Amniotic stem cell (primary cell): ENCODE measurements around the gene CCL27.

Experiments used
- DNase-seq: peaks from one replicate; lab custom pipeline; 2025; lab: John Stamatoyannopoulos, UW

Gene CCL27

GRCh38 chr9:34684816-34685215 lies 22.4 kb upstream of the CCL27 start:
- DNase-seq, result no peak

DNA sequence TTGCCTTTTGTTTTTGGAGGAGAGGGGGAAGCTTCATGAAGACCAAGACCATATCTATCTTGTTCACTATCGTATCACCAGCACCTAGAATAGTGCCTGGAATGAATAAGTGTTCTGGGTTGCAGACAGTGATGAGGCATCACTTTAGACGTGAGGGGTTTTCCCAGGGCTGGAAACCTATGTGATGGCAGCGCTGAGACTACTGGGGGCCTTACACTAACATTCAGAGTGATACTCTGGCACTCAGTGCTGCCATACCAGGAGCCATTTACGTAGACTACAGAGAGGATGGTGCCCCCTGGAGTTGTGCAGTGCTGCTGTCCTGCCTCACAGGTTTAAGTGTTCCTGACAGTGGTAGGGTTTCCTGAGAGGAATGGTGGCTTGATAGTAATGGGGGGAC lies 21.7 kb upstream of the CCL27 start:
- DNase-seq, result no peak

DNA sequence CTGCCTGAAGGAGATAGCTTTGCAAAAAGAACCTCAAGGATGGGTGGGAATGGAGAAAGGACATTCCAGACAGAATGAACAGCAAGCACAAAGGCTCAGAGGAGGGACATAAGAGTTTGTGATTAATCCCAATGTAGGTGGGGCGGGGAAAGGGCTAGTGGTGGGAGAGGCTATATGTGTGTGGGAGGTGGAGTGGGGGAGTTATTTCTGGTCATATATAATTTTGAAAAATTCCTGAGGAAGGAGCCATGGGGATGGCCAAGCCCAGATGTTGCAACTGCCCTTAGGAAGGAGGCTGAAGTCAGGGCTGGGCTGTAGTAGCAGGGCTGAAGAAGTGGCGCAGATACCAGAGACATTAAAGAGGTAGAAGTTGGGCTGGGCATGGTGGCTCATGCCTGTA lies 13.4 kb upstream of the CCL27 start:
- no peak for DNase-seq

GRCh38 chr9:34675048-34675714 lies 12.7 kb upstream of the CCL27 start:
- peak; percentile 38 for DNase-seq

DNA sequence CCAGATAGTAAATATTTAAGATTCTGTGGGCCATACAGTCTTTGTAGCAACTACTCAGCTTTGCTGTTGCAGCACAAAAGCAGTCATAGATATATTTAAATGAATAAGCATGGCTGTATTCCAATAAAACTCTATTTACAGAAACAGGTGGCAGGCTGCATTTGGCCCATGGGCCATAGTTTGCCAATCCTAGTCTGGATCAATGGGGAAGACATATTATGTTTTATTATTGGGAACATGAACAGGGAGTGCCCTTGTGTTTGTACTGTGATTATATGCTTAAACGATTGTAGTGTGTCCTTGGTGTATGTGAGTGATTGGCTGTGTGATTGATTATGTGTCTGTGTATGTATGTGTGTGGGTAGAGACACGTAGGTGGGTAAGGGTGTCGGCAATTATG lies 12.0 kb upstream of the CCL27 start:
- DNase-seq, result no peak

DNA sequence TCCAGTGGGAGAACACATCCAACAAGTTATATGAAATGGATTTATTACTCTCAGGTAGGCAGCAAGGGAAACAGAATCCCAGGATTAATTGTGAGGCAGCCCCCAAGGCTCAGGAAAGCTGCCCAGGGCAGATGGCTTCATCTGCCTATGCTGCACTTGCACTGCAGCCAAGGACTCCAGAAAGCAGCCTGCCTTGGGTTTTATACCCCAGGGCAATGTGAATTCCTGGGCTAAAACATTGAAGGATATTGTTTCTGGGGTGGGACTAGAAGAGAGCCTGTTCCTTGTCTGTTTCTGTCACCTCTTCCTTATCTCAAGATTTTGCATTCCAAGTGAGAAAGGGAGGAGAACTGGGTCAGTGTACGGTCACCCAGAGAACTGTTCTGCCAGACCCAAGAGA lies 8.8 kb upstream of the CCL27 start:
- no peak for DNase-seq

DNA sequence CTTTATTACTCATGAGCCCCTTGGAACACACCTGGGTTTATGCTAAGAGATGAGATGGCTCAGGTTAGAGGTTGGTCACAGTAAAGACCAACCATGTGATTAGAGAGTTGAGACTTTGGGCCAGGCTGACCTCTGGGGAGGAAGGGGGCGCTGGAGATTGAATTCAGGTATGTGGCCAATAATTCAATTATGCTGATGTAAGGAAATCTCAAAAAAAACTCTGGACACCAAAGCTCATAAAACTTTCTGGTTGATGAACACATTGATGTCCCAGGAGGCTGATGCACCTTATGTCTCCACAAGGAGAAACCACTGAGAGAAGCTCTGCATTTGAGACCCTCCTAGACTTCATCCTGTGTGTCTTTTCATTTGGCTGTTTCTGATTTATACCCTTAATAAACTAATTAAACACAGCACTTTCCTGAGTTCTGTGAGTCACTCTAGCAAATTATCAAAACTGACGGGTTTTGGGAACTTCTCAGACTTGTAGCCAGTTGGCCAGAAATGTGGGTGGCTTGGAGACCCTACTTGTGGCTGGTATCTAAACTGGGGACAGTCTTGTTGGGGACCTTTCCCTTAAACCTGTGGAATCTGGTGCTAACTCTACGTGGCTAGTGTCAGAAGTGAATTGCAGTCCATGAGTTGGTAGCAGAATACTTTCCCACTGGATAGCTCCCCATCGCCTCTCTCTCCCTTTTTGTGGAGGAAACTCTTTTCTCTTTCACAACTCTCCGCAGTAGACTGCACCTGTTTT lies 7.5 kb upstream of the CCL27 start:
- DNase-seq, result no peak

- DNase-seq, result peak; percentile 89
Measured at GRCh38 chr9:34665381-34666250, 3.2 kb upstream of the CCL27 start.

GRCh38 chr9:34665067-34665380 lies 2.6 kb upstream of the CCL27 start:
- no peak for DNase-seq

- DNase-seq, result peak; percentile 55
Measured at GRCh38 chr9:34664281-34665066, 2.0 kb upstream of the CCL27 start.

DNA sequence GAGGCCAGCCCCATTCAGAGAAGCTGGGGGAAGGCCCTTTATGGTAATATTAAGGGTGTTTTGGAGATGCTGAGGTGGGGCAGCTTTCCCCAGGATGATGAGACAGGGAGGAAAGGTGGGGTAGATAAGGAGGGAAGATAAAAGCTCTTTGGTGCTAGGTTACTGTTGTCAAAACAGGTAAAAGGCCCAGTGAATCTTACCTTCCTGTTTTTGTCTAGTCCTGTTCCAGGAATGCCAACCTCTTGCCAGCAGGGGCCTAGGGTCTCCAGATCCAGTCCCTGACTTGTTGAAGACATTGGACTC lies 797 bp upstream of the CCL27 start:
- DNase-seq, result no peak

DNA sequence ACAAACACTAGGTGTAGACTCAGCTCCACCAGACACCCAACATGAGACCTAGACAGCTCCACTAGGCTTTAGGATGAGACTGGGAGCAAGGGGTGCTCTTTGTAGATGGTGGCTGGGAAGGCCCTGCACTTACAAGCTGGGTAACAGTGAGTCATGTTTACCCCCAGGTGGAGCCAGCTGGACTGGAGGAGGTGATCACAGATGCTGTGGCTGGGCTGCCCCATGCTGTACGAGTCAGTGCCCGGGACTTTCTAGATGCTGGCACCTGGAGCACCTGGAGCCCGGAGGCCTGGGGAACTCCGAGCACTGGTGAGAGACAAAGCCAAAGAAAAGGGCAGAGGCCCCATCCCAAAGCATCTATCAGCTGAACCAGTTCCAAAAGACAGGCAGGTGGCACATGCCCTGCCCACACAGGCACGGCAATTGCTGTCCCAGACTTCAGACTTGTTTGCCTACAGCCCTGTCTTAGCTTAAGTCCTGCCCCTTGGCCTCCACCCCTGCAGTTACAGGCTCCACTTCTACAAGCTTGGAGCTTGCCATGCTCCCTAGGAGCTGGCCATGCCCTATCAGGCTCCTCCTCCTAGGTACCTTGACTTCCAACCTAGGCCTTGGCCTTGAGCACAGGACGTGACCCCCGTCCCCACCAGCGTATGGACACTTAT lies 2.7 kb downstream of the CCL27 start:
- no peak for DNase-seq

DNA sequence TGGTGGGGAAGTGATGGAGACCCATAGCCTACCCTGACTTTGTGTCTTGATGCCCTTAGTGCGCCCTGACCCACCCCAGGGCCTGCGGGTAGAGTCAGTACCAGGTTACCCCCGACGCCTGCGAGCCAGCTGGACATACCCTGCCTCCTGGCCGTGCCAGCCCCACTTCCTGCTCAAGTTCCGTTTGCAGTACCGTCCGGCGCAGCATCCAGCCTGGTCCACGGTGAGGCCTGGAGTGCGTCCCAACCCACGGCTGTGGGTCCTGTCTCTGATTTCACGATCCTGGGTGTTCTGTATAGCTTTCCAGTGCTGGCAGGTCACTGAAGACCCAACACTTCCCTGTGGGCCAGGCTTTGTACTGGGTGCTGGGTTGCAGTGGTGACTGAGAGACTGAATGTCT lies 4.0 kb downstream of the CCL27 start:
- no peak for DNase-seq

GRCh38 chr9:34656992-34657391 lies 5.5 kb downstream of the CCL27 start:
- DNase-seq, result no peak

GRCh38 chr9:34655394-34655793 lies 7.1 kb downstream of the CCL27 start:
- no peak for DNase-seq

GRCh38 chr9:34654323-34655051 lies 8.0 kb downstream of the CCL27 start:
- DNase-seq, result no peak

GRCh38 chr9:34653151-34654072 lies 9.0 kb downstream of the CCL27 start:
- no peak for DNase-seq

DNA sequence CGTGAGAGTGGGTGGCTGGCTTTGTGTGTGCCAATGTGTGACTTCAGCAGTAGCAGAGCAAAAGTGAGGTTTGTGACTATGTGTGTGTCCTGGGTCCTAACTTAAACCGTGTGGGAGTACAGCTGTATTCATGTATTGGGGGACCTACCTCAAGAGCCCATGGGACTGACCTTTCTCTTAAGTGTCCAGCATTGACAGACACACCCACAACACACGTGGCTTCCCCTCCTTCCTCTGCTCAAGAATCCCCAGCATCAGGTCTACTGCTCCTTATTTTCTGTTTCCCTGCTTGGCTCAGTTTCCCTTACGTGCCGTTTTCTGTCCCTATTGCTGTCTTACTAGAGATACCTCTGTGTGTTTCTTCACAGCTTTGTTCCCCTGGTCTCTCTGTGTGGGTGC lies 9.9 kb downstream of the CCL27 start:
- no peak for DNase-seq

DNA sequence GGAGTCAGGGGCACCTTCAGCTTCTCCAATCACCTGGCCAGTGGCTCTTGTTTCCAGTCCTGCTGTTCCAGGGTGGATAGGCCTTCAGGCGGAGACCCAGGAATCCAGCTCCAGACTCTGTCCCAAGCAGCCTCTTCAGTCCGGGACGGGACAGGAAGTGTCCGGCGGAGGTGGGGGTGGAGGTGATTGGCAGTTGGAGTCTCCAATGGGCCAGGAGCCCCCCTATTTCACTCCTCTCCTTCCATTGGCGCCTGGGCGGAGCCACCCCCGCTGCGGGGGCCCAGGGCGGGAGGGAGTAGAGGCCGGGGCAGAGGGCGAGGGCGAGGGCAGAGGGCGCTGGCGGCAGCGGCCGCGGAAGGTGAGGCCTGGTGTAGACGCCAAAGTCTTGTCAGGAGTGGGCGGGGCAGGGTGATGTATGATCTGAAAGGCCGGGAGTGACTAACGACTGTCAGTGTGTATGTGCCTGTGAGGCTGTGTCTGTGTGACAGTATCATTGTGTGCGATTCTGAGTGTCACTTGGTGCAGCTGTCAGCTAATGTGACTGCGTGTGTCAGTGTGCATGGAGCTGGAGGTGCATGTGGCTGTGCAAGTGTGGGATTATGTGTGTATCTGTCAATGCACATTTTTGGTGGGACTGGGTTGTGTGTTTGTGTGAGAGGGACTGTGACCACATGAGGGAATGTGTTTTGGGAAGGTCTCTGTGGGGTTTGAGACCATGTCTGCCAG lies 10.4 kb downstream of the CCL27 start, which contains the start of gene IL11RA:
TSS of gene IL11RA (plus strand) at position 310 of the 726 bp plus-strand sequence. CDS start 3,033 bp downstream, outside the sequence.
- no peak for DNase-seq
